Measurements from ENCODE around the gene CDCA4. TPM values are rescaled to one million over a fixed set of nuclear protein-coding genes. Genes with fewer than 3 reads are reported as not detected.

CDCA4 gene
- polyA plus RNA-seq, 1 donor from 2014 or later = 5.4 TPM

- Histone ChIP-seq H3K36me3 (ENCODE audit: insufficient read depth, low read length) (no peaks in the 10 kb centered on the region), H3K9ac (ENCODE audit: low read length) (peak overlapping the region; percentile 56), H3K27ac (ENCODE audit: low read length) (no peak overlapping the region), H2AFZ (ENCODE audit: low read depth, low read length) (no peak overlapping the region), H3F3A (ENCODE audit: insufficient read depth, low read length, poor library complexity, severe bottlenecking) (no peaks in the 10 kb centered on the region), H3K9me2 (ENCODE audit: insufficient read depth, low read length) (no peaks in the 10 kb centered on the region), H3K27me3 (ENCODE audit: insufficient read depth, low read depth, low read length) (peaks cover 27% of the 10 kb centered on the region), H3K79me2 (replicated peaks; ENCODE audit: insufficient read depth, low read length) (no peaks in the 10 kb centered on the region), H3K4me3 (ENCODE audit: low read length) (peak overlapping the region; percentile 70), H4K20me1 (ENCODE audit: insufficient read depth) (no peaks in the 10 kb centered on the region), H3K4me2 (ENCODE audit: low read length) (peak overlapping the region; percentile 58), H3K9me3 (ENCODE audit: low read length) (no peaks in the 10 kb centered on the region)
- TF ChIP-seq CTCF (IDR thresholded peaks at IDR 0.05; ENCODE audit: poor library complexity, severe bottlenecking) = no peak
- no peak for TF ChIP-seq EP300 (conservative IDR thresholded peaks at IDR 0.05; ENCODE audit: poor library complexity, severe bottlenecking)
- no peak for TF ChIP-seq POLR2AphosphoS5 (IDR thresholded peaks at IDR 0.05)
- no peak for TF ChIP-seq REST (IDR thresholded peaks at IDR 0.05; ENCODE audit: borderline replicate concordance)
- TF ChIP-seq MXI1 (conservative IDR thresholded peaks at IDR 0.05; ENCODE audit: poor library complexity, severe bottlenecking) = no peak
- no peak for TF ChIP-seq RAD21 (conservative IDR thresholded peaks at IDR 0.05)
- no peak for TF ChIP-seq TAF1 (IDR thresholded peaks at IDR 0.05; ENCODE audit: low read depth)
- no peak for TF ChIP-seq EZH2 (IDR thresholded peaks at IDR 0.05; ENCODE audit: borderline replicate concordance, insufficient read depth, low read length, poor library complexity, severe bottlenecking)
- no peak for TF ChIP-seq SMC3 (conservative IDR thresholded peaks at IDR 0.05; ENCODE audit: poor library complexity)
Observed at GRCh38 chr14:104977008-104977680, 43.7 kb downstream of the CDCA4 start.

- H3K79me2 ChIP-seq (replicated peaks; ENCODE audit: insufficient read depth, low read length) = no peaks in the 10 kb centered on the region
- no peak overlapping the region for H3K9ac ChIP-seq (ENCODE audit: low read length)
- H3K27ac ChIP-seq (ENCODE audit: low read length) = no peak overlapping the region
- no peak overlapping the region for H3K4me2 ChIP-seq (ENCODE audit: low read length)
- no peaks in the 10 kb centered on the region for H3F3A ChIP-seq (ENCODE audit: insufficient read depth, low read length, poor library complexity, severe bottlenecking)
- H3K27me3 ChIP-seq (ENCODE audit: insufficient read depth, low read depth, low read length) = peaks cover 27% of the 10 kb centered on the region
- no peaks in the 10 kb centered on the region for H3K36me3 ChIP-seq (ENCODE audit: insufficient read depth, low read length)
- no peaks in the 10 kb centered on the region for H3K9me3 ChIP-seq (ENCODE audit: low read length)
- H3K9me2 ChIP-seq (ENCODE audit: insufficient read depth, low read length) = no peaks in the 10 kb centered on the region
- H4K20me1 ChIP-seq (ENCODE audit: insufficient read depth) = no peaks in the 10 kb centered on the region
- no peak overlapping the region for H2AFZ ChIP-seq (ENCODE audit: low read depth, low read length)
- TF ChIP-seq RAD21 (conservative IDR thresholded peaks at IDR 0.05) (peak; percentile 53), TAF1 (IDR thresholded peaks at IDR 0.05; ENCODE audit: low read depth) (no peak), SMC3 (conservative IDR thresholded peaks at IDR 0.05; ENCODE audit: poor library complexity) (peak; percentile 58), MXI1 (conservative IDR thresholded peaks at IDR 0.05; ENCODE audit: poor library complexity, severe bottlenecking) (no peak), CTCF (IDR thresholded peaks at IDR 0.05; ENCODE audit: poor library complexity, severe bottlenecking) (peak; percentile 65), REST (IDR thresholded peaks at IDR 0.05; ENCODE audit: borderline replicate concordance) (no peak), EZH2 (IDR thresholded peaks at IDR 0.05; ENCODE audit: borderline replicate concordance, insufficient read depth, low read length, poor library complexity, severe bottlenecking) (no peak), EP300 (conservative IDR thresholded peaks at IDR 0.05; ENCODE audit: poor library complexity, severe bottlenecking) (no peak), POLR2AphosphoS5 (IDR thresholded peaks at IDR 0.05) (no peak)
- H3K4me3 ChIP-seq (ENCODE audit: low read length) = no peak overlapping the region
Observed at GRCh38 chr14:104976198-104977007, 44.5 kb downstream of the CDCA4 start.

All from neural cell (in vitro differentiated cells).